ENCODE data around the gene BLVRB. TPM values are rescaled to one million over a fixed set of nuclear protein-coding genes. Genes with fewer than 3 reads are reported as not detected.

The BLVRB gene
- total and polyA plus RNA-seq, 2 of the 8 experiments (the other 6 are each of a cell fraction or from before 2014, with no cell fraction given), result 28.7 to 182 TPM

DNA sequence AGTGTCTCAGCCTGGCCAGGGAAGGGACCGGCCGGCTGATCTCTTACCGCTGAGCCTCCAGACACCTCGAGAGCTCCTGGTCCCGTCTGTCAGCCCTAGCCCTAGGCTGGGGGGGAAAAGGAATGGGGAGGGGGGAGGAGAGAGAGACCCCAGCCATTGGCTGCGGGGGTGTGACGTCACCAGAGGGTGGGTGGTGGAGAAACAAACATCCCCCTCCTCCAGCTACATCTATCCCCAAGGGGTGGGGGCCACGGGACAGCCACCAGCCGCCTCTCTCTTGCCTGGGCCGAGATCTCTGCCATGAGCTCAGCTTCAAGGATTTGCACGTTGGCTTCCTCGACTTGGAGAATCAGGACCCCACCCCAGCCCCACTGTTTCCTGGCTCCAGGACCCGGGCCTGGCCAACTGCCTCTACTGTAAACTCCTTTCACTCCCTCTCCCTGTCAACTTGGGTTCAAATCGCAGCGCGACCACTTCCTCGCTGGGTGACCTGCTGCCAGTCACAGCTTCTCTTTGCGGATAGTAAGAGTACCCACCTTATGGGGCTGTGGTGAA lies 52.2 kb downstream of the BLVRB start, which contains the start of gene PRX:
PRX (minus strand) TSS at position 88 of the 555 bp plus-strand sequence. CDS start 5,446 bp downstream, outside the sequence.
- Histone ChIP-seq H2BK20ac (ENCODE audit: low read length) (0 out of 2 replicates have a peak within 1 kb of the TSS, but pooled peaks have one; percentile 52), H3K27ac (ENCODE audit: low read depth, low read length) (no peak within 1 kb of the TSS; the same call in 1 of the 2 replicates), H2AK5ac (ENCODE audit: low read depth, low read length) (0 out of 2 replicates have a peak within 1 kb of the TSS, but pooled peaks have one; percentile 40), H4K91ac (replicated peaks; ENCODE audit: insufficient read length, low read length) (peak within 1 kb of the TSS; percentile 42), H2AFZ (ENCODE audit: low read length) (no peak within 1 kb of the TSS), H3K18ac (ENCODE audit: extremely low read depth, low read length) (peak within 1 kb of the TSS; percentile 21; the same call in 1 of the 2 replicates), H2BK15ac (ENCODE audit: low read length) (peak within 1 kb of the TSS; percentile 11; the same call in 1 of the 2 replicates), H2BK5ac (ENCODE audit: low read depth, low read length) (peak within 1 kb of the TSS; percentile 16), H2BK12ac (ENCODE audit: low read depth, low read length) (0 out of 2 replicates have a peak within 1 kb of the TSS, but pooled peaks have one; percentile 71), H4K5ac (ENCODE audit: insufficient read length, low read depth, low read length) (no peak within 1 kb of the TSS), H3K56ac (replicated peaks; ENCODE audit: insufficient read length, low read depth, low read length) (no peak within 1 kb of the TSS), H3K79me1 (ENCODE audit: low read depth, low read length) (no peaks in the 10 kb centered on the region), H3K23ac (ENCODE audit: insufficient read length) (no peak within 1 kb of the TSS), H4K8ac (ENCODE audit: extremely low read depth, insufficient read depth, low read length) (peak within 1 kb of the TSS; percentile 88), H3K4me1 (replicated peaks in 1 of 4; ENCODE audit: control insufficient read depth in 3 of 4, insufficient read depth in 4 of 4, low read length in 3 of 4) (peaks cover 7 to 25% (median 16%) of the 10 kb centered on the region in 4 experiments), H3K27me3 (replicated peaks in 1 of 4; ENCODE audit: control insufficient read depth in 3 of 4, extremely low read depth in 1 of 4, insufficient read depth in 3 of 4, low read length in 3 of 4) (no peaks in the 10 kb centered on the region), H4K20me1 (replicated peaks in 1 of 2; ENCODE audit: control insufficient read depth in 1 of 2, insufficient read depth in 2 of 2, low read length in 2 of 2) (no peaks in the 10 kb centered on the region), H3K4me3 (ENCODE audit: extremely low read depth in 1 of 4, insufficient read depth in 2 of 4, low read depth in 3 of 4, low read length in 4 of 4) (peak within 1 kb of the TSS in 2 of 4 experiments; percentile 15 to 43; a peak in 3 of 8 replicates), H3K14ac (ENCODE audit: insufficient read length) (no peak within 1 kb of the TSS), H3K9me3 (ENCODE audit: insufficient read depth in 2 of 2, low read depth in 1 of 2, low read length in 1 of 2) (no peaks in the 10 kb centered on the region), H3K79me2 (ENCODE audit: control insufficient read depth in 1 of 2, insufficient read depth in 2 of 2, low read length in 2 of 2) (no peaks in the 10 kb centered on the region), H2BK120ac (replicated peaks; ENCODE audit: low read depth, low read length) (no peak within 1 kb of the TSS), H3K23me2 (ENCODE audit: low read depth, low read length) (no peaks in the 10 kb centered on the region), H3K4me2 (ENCODE audit: insufficient read depth in 1 of 2, low read depth in 2 of 2, low read length in 2 of 2) (peak within 1 kb of the TSS; percentile 29 to 50; a peak in 3 of 4 replicates), H3K9ac (replicated peaks in 1 of 4; ENCODE audit: extremely low read depth in 1 of 4, low read depth in 3 of 4, low read length in 3 of 4) (0 out of 7 replicates have a peak within 1 kb of the TSS, but pooled peaks of 1 of the 4 experiments have one; percentile 27), H3K4ac (replicated peaks; ENCODE audit: insufficient read length, low read depth, low read length) (no peak within 1 kb of the TSS), H3K36me3 (ENCODE audit: control insufficient read depth in 2 of 4, insufficient read depth in 4 of 4, low read length in 3 of 4) (no peaks in the 10 kb centered on the region)
- DNase-seq (ENCODE audit: low read depth in 1 of 2, low spot score in 2 of 2) (peak in 1 of 2 experiments; percentile 85), FAIRE-seq (no peak)
- POLR2A ChIA-PET (ENCODE audit: partially characterized antibody), result interaction anchor here (0.6 to 6.4 kb wide), 7 partner anchors 11 to 31 kb away, joined by 3 to 27 read pairs (median 6); partner anchors contain the start of genes SERTAD1 and SERTAD3
- WGBS, 2 experiments (ENCODE audit: extremely low coverage in 1 of 2, insufficient coverage in 1 of 2, insufficient read length in 1 of 2, insufficient replicate concordance in 2 of 2, low coverage in 1 of 2, low lambda C conversion rate in 2 of 2, missing lambda C conversion rate in 1 of 2), result 40% methylated on average over 16 of the region's 18 CpGs; no CpG with 5 or more reads in 1 of the 2 experiments
- CTCF ChIA-PET (ENCODE audit: partially characterized antibody), result interaction anchor here (0.6 to 1.9 kb wide), 11 partner anchors 8 to 873 kb away, joined by 3 to 11 read pairs (median 4); no protein-coding TSS in a partner anchor
- TF ChIP-seq SIN3A (conservative IDR thresholded peaks at IDR 0.05 in 1 of 2, IDR thresholded peaks at IDR 0.05 in 1 of 2; ENCODE audit: low read depth in 1 of 2, low read length in 2 of 2) (peak in 1 of 2 experiments; percentile 57; a peak in 1 of 4 replicates), POLR2A (IDR thresholded peaks at IDR 0.05; ENCODE audit: control extremely low read depth in 1 of 2, low read depth in 2 of 2, low read length in 2 of 2) (peak in 1 of 2 experiments; percentile 64; a peak in 2 of 3 replicates), NANOG (IDR thresholded peaks at IDR 0.05; ENCODE audit: insufficient read depth, low read depth, low read length, poor library complexity, severe bottlenecking) (no peak), ASH2L (IDR thresholded peaks at IDR 0.05; ENCODE audit: low read length) (peak; percentile 50)

Measured in H1 (cell line).